Measurements from ENCODE around the gene PTPRA.
A peak's percentile ranks its signal among the peaks of the same experiment; 100 is the strongest.
"Not testable (repeated sequence)": the region's sequence is repeated elsewhere in the genome, so short reads cannot be mapped to it uniquely, and the experiment has no call there.

Gene PTPRA

GRCh38 chr20:2889797-2890196 is 16.5 kb downstream of the PTPRA start:
- DNase-seq (no peak), ATAC-seq (no peak)
- H3K27me3 Mint-ChIP-seq = no peaks in the 10 kb centered on the region
- peaks cover 4% of the 10 kb centered on the region for H3K9me3 Mint-ChIP-seq
- peaks cover 61% of the 10 kb centered on the region for H3K4me1 Mint-ChIP-seq
- peaks cover 16% of the 10 kb centered on the region for H3K36me3 Mint-ChIP-seq (ENCODE audit: low read depth)
- no peak overlapping the region for H3K4me3 Mint-ChIP-seq
- no peak overlapping the region for H3K27ac Mint-ChIP-seq

DNA sequence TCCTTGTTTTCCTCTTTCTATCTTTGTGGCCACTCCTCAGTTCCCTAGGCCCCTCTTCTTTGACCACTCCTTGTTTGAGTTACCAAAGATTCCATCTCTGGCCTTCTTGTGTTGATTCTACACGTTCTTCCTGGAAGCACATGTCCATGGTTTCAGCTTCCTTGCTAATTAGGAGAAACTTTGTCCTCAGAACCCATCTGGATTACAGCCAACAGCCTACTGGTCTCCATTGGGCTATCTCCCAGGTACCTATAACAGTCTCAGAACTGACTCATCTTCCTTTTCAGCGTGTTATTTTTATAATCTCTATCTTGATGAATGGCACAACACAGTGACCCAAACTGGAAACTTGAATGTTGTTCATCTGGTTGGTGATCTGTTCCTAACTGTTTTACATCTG is 17.5 kb downstream of the PTPRA start:
- Mint-ChIP-seq H3K4me3 (no peak overlapping the region), H3K36me3 (ENCODE audit: low read depth) (peaks cover 18% of the 10 kb centered on the region), H3K27ac (peak overlapping the region; percentile 37), H3K27me3 (no peaks in the 10 kb centered on the region), H3K9me3 (peaks cover 4% of the 10 kb centered on the region), H3K4me1 (peaks cover 51% of the 10 kb centered on the region)
- DNase-seq (no peak), ATAC-seq (peak; percentile 65)

GRCh38 chr20:2891343-2891742 is 18.1 kb downstream of the PTPRA start:
- Mint-ChIP-seq H3K4me1 (peaks cover 47% of the 10 kb centered on the region), H3K4me3 (no peak overlapping the region), H3K27me3 (no peaks in the 10 kb centered on the region), H3K9me3 (peaks cover 4% of the 10 kb centered on the region), H3K36me3 (ENCODE audit: low read depth) (peaks cover 21% of the 10 kb centered on the region), H3K27ac (peak overlapping the region; percentile 37)
- ATAC-seq (no peak), DNase-seq (no peak)

GRCh38 chr20:2892376-2892775 is 19.1 kb downstream of the PTPRA start:
- DNase-seq = no peak
- Mint-ChIP-seq H3K4me3 (no peak overlapping the region), H3K27me3 (no peaks in the 10 kb centered on the region), H3K27ac (no peak overlapping the region), H3K9me3 (peaks cover 4% of the 10 kb centered on the region), H3K36me3 (ENCODE audit: low read depth) (peaks cover 27% of the 10 kb centered on the region), H3K4me1 (peaks cover 48% of the 10 kb centered on the region)
- ATAC-seq = no peak

- Mint-ChIP-seq H3K4me1 (peaks cover 40% of the 10 kb centered on the region), H3K4me3 (no peak overlapping the region), H3K27ac (no peak overlapping the region), H3K36me3 (ENCODE audit: low read depth) (peaks cover 26% of the 10 kb centered on the region), H3K27me3 (no peaks in the 10 kb centered on the region), H3K9me3 (peaks cover 4% of the 10 kb centered on the region)
- no peak for DNase-seq
- no peak for ATAC-seq
Measured at GRCh38 chr20:2894221-2894620, 20.9 kb downstream of the PTPRA start.

GRCh38 chr20:2895154-2895553 is 21.9 kb downstream of the PTPRA start:
- not testable (repeated sequence) for ATAC-seq, H3K27me3 Mint-ChIP-seq, H3K4me3 Mint-ChIP-seq, DNase-seq, H3K27ac Mint-ChIP-seq, H3K9me3 Mint-ChIP-seq
- Mint-ChIP-seq H3K4me1 (peaks cover 41% of the 10 kb centered on the region), H3K36me3 (ENCODE audit: low read depth) (peaks cover 28% of the 10 kb centered on the region)

DNA sequence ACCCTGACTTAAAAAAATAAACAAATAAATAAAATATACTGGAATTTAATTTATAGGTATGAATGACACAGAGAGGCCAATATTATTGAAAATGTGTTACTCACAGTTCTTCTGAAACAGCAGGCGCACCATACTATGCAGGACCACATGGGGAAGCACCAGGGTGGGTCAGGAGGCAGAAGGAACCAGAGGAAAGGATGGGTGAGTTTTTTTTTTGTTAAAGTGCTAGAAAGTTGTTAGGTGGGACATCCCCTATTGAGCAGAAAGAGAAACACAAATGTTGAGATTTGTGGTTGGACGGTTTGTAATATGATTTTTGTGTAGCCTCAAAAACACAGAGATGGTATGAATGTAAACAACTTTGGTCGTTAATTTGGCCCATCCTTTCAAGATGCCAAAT is 26.0 kb downstream of the PTPRA start:
- Mint-ChIP-seq H3K4me3 (no peak overlapping the region), H3K9me3 (peaks cover 1% of the 10 kb centered on the region), H3K27ac (peak overlapping the region; percentile 33), H3K4me1 (peaks cover 42% of the 10 kb centered on the region), H3K27me3 (no peaks in the 10 kb centered on the region), H3K36me3 (ENCODE audit: low read depth) (peaks cover 19% of the 10 kb centered on the region)
- ATAC-seq (peak; percentile 93), DNase-seq (peak; percentile 26)

DNA sequence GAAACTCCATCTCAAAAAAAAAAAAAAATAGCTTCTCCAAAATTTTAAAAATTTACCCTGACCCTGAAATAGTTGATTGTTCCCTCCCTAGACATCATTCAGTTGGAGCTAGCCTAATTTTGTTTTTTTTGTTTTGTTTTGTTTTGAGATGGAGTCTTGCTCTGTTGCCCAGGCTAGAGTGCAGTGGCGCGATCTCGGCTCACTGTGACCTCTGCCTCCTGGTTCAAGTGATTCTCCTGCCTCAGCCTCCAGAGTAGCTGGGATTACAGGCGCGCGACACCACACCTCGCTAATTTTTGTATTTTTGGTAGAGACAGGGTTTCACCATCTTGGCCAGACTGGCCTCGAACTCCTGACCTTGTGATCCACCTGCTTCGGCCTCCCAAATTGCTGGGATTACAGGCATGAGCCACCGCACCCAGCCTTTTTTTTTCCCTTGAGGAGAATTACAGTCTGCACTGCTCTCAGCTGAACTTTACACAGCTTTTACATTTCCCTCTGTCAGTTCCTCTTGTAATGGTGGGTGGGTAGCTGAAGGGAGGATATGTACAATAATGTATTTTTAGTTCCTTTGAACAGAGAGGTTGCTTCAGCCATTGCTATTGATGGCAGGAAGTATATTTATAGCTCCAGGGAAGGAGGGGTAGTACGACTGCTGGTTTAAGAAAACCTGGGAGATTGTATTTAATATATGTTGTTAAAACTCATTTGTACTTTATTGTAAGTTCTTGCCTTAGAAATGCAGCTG is 27.7 kb downstream of the PTPRA start:
- no peak for ATAC-seq
- peaks cover 19% of the 10 kb centered on the region for H3K36me3 Mint-ChIP-seq (ENCODE audit: low read depth)
- H3K27ac Mint-ChIP-seq = no peak overlapping the region
- no peaks in the 10 kb centered on the region for H3K27me3 Mint-ChIP-seq
- H3K4me3 Mint-ChIP-seq = no peak overlapping the region
- no peak for DNase-seq
- peaks cover 43% of the 10 kb centered on the region for H3K4me1 Mint-ChIP-seq
- H3K9me3 Mint-ChIP-seq = no peaks in the 10 kb centered on the region

- Mint-ChIP-seq H3K9me3 (no peaks in the 10 kb centered on the region), H3K36me3 (ENCODE audit: low read depth) (peaks cover 11% of the 10 kb centered on the region), H3K4me1 (peaks cover 38% of the 10 kb centered on the region), H3K4me3 (no peak overlapping the region), H3K27me3 (no peaks in the 10 kb centered on the region), H3K27ac (no peak overlapping the region)
- no peak for ATAC-seq
- DNase-seq = no peak
Measured at GRCh38 chr20:2902291-2902690, 29.0 kb downstream of the PTPRA start.

DNA sequence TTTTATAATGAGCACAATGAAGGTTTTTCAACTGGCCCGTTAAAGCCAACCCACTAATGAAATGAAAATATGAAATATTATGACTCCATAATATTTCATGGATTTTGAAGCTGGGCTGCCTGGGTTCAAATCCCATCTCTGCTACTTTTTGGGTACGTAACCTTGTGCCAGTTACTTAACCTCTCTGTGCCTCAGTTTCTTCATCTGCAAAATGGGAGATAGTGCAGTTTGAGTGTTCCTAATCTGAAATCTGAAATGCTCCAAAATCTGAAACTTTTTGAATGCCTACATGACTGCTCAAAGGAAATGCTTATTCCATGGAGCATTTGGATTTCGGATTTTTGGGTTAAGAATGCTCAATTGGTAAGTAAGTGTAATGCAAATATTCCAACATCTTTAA is 29.5 kb downstream of the PTPRA start:
- ATAC-seq = no peak
- no peak for DNase-seq
- Mint-ChIP-seq H3K27me3 (no peaks in the 10 kb centered on the region), H3K4me3 (no peak overlapping the region), H3K4me1 (peaks cover 38% of the 10 kb centered on the region), H3K36me3 (ENCODE audit: low read depth) (peaks cover 11% of the 10 kb centered on the region), H3K27ac (no peak overlapping the region), H3K9me3 (no peaks in the 10 kb centered on the region)

DNA sequence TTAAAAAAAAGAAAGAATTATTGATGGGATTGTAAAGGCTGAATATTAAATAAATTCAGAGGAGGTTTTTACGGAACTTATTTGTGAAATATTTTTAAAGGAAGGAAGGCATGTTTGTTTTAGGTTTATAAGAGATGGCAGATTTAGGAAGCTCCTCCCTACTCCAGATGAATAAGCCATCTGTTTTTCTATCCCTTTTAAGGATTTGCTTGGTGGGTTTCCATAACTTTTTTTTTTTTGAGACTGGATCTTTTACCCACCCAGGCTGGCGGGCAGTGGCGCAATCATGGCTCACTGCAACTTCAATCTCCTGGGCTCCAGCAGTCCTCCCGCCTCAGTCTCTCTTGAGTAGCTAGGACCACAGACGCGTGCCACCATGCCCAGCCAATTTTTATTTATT is 30.4 kb downstream of the PTPRA start:
- no peaks in the 10 kb centered on the region for H3K9me3 Mint-ChIP-seq
- no peak for DNase-seq
- peaks cover 38% of the 10 kb centered on the region for H3K4me1 Mint-ChIP-seq
- H3K27ac Mint-ChIP-seq = no peak overlapping the region
- no peak overlapping the region for H3K4me3 Mint-ChIP-seq
- no peak for ATAC-seq
- H3K27me3 Mint-ChIP-seq = no peaks in the 10 kb centered on the region
- H3K36me3 Mint-ChIP-seq (ENCODE audit: low read depth) = peaks cover 14% of the 10 kb centered on the region

- no peak for DNase-seq
- no peak overlapping the region for H3K4me3 Mint-ChIP-seq
- H3K27ac Mint-ChIP-seq = no peak overlapping the region
- H3K9me3 Mint-ChIP-seq = no peaks in the 10 kb centered on the region
- peaks cover 11% of the 10 kb centered on the region for H3K36me3 Mint-ChIP-seq (ENCODE audit: low read depth)
- ATAC-seq = no peak
- peaks cover 10% of the 10 kb centered on the region for H3K4me1 Mint-ChIP-seq
- H3K27me3 Mint-ChIP-seq = no peaks in the 10 kb centered on the region
Measured at GRCh38 chr20:2907519-2907918, 34.2 kb downstream of the PTPRA start.

DNA sequence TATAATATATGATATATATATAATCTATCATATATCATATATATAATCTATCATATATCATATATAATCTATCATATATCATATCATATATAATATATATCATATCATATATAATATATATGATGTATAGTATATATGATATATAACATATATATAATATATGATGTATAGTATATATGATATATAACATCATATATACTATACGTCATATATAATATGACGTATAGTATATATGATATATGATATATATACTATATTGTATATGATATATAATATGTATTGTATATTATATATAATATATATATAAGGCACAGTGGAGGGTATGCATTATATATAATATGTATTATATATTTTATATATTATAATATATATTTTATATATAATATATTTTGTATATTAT is 36.7 kb downstream of the PTPRA start:
- Mint-ChIP-seq H3K4me3 (no peak overlapping the region), H3K27ac (no peak overlapping the region), H3K36me3 (ENCODE audit: low read depth) (peaks cover 10% of the 10 kb centered on the region), H3K9me3 (no peaks in the 10 kb centered on the region), H3K27me3 (no peaks in the 10 kb centered on the region), H3K4me1 (peaks cover 8% of the 10 kb centered on the region)
- ATAC-seq (no peak), DNase-seq (no peak)

DNA sequence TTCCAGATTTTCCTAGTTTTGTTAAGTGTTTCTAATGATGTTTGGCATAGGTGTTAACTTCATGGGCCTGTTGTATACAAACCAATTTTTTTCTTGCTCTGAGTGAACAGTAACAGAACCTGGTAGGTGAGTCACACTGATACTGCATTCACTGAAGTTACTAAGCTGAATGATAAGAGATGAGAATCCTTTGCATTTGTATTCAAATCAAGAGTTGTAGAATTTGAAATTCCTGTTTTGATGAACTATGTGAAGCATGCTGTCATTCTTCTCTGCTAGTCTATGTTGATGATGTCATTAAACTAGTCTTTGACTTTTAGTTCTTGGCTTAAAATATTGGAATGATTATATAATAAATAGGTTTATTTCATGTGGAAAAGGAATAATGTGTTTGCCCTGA is 37.9 kb downstream of the PTPRA start:
- Mint-ChIP-seq H3K36me3 (ENCODE audit: low read depth) (peaks cover 8% of the 10 kb centered on the region), H3K27me3 (no peaks in the 10 kb centered on the region), H3K4me1 (peaks cover 6% of the 10 kb centered on the region), H3K27ac (no peak overlapping the region), H3K4me3 (no peak overlapping the region), H3K9me3 (no peaks in the 10 kb centered on the region)
- no peak for DNase-seq
- ATAC-seq = peak; percentile 80

DNA sequence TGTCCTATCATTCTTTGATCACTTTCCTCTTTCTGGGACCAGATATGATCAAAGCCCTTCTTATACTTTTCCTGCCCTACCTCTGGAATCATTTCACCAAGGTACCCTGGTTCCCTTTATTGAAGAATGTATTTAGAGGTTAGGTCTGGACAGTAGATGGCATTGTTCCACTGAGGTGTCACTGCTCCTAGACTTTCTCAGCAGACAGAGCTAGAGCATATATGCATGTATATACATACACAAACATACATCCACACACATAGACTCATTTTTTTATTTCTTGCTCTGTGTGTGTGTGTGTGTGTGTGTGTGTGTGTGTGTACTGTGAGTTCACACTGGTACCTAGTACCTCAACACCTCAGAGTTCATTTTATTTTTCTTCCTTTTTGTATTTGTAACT is 40.9 kb downstream of the PTPRA start:
- no peaks in the 10 kb centered on the region for H3K9me3 Mint-ChIP-seq
- no peak overlapping the region for H3K4me3 Mint-ChIP-seq
- ATAC-seq = no peak
- DNase-seq = no peak
- H3K36me3 Mint-ChIP-seq (ENCODE audit: low read depth) = peaks cover 10% of the 10 kb centered on the region
- no peak overlapping the region for H3K27ac Mint-ChIP-seq
- H3K27me3 Mint-ChIP-seq = no peaks in the 10 kb centered on the region
- H3K4me1 Mint-ChIP-seq = peaks cover 14% of the 10 kb centered on the region

- DNase-seq = no peak
- ATAC-seq = no peak
- H3K36me3 Mint-ChIP-seq (ENCODE audit: low read depth) = peaks cover 8% of the 10 kb centered on the region
- no peaks in the 10 kb centered on the region for H3K9me3 Mint-ChIP-seq
- no peak overlapping the region for H3K27ac Mint-ChIP-seq
- H3K27me3 Mint-ChIP-seq = no peaks in the 10 kb centered on the region
- no peak overlapping the region for H3K4me3 Mint-ChIP-seq
- H3K4me1 Mint-ChIP-seq = peaks cover 23% of the 10 kb centered on the region
Measured at GRCh38 chr20:2917266-2917665, 44.0 kb downstream of the PTPRA start.
